ENCODE measurements around the gene SHB. TPM values are rescaled to one million over a fixed set of nuclear protein-coding genes. Genes with fewer than 3 reads are reported as not detected.

Gene SHB
- total RNA-seq, 1 experiment from 2014 or later: 29.6 TPM

- Mint-ChIP-seq H3K27ac (ENCODE audit: low read depth, unreplicated experiment) (no peak overlapping the region), H3K27me3 (ENCODE audit: insufficient read depth, unreplicated experiment) (no peaks in the 10 kb centered on the region), H3K4me1 (ENCODE audit: insufficient read depth, unreplicated experiment) (peaks cover 30% of the 10 kb centered on the region), H3K36me3 (ENCODE audit: insufficient read depth, unreplicated experiment) (no peaks in the 10 kb centered on the region), H3K4me3 (ENCODE audit: unreplicated experiment) (no peak overlapping the region), H3K9me3 (ENCODE audit: unreplicated experiment) (no peaks in the 10 kb centered on the region)
- ChIA-PET POLR2A (no interaction called here), CTCF (interaction anchor here (0.9 to 1.1 kb wide), 3 partner anchors 23 to 110 kb away, joined by 3 to 4 read pairs (median 3); no protein-coding TSS in a partner anchor)
- BruUV-seq (replicated peaks): no TSS peak
- DNase-seq (ENCODE audit: unreplicated experiment): no peak
- intact Hi-C loops (cut with micrococcal nuclease): no loop called here
- TF ChIP-seq, protein P1, sequence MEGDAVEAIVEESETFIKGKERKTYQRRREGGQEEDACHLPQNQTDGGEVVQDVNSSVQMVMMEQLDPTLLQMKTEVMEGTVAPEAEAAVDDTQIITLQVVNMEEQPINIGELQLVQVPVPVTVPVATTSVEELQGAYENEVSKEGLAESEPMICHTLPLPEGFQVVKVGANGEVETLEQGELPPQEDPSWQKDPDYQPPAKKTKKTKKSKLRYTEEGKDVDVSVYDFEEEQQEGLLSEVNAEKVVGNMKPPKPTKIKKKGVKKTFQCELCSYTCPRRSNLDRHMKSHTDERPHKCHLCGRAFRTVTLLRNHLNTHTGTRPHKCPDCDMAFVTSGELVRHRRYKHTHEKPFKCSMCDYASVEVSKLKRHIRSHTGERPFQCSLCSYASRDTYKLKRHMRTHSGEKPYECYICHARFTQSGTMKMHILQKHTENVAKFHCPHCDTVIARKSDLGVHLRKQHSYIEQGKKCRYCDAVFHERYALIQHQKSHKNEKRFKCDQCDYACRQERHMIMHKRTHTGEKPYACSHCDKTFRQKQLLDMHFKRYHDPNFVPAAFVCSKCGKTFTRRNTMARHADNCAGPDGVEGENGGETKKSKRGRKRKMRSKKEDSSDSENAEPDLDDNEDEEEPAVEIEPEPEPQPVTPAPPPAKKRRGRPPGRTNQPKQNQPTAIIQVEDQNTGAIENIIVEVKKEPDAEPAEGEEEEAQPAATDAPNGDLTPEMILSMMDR (IDR thresholded peaks at IDR 0.05; ENCODE audit: unreplicated experiment): no peak
Measured at GRCh38 chr9:38031594-38031993, 37.4 kb downstream of the SHB start.

DNA sequence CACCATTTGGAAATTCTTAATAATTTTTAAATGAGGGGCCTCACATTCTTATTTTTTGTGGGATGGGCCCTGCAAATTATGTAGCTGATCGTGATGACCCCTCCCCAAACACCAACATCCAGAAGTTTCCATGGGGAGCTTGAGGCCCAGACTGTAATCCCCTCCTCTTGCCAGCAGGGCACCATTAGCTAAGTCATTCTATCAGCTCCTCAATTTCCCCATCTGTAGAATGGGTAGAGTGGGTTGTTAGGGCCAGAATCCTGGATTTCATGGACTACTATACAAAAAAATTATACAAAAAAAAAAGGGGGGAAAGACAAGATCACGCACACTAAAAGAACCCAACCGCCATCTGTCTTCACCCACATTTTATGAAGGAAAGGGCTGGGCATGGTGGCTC lies 38.4 kb downstream of the SHB start:
- no peak for DNase-seq (ENCODE audit: unreplicated experiment)
- BruUV-seq (replicated peaks): no TSS peak
- ChIA-PET POLR2A (no interaction called here), CTCF (interaction anchor here (0.6 to 0.9 kb wide), 5 partner anchors 20 to 282 kb away, joined by 3 to 4 read pairs (median 3); no protein-coding TSS in a partner anchor)
- Mint-ChIP-seq H3K27ac (ENCODE audit: low read depth, unreplicated experiment) (no peak overlapping the region), H3K4me1 (ENCODE audit: insufficient read depth, unreplicated experiment) (peaks cover 32% of the 10 kb centered on the region), H3K27me3 (ENCODE audit: insufficient read depth, unreplicated experiment) (no peaks in the 10 kb centered on the region), H3K9me3 (ENCODE audit: unreplicated experiment) (no peaks in the 10 kb centered on the region), H3K4me3 (ENCODE audit: unreplicated experiment) (no peak overlapping the region), H3K36me3 (ENCODE audit: insufficient read depth, unreplicated experiment) (no peaks in the 10 kb centered on the region)
- TF ChIP-seq, protein P1 (IDR thresholded peaks at IDR 0.05; ENCODE audit: unreplicated experiment): no peak
- intact Hi-C loops (cut with micrococcal nuclease): no loop called here

DNA sequence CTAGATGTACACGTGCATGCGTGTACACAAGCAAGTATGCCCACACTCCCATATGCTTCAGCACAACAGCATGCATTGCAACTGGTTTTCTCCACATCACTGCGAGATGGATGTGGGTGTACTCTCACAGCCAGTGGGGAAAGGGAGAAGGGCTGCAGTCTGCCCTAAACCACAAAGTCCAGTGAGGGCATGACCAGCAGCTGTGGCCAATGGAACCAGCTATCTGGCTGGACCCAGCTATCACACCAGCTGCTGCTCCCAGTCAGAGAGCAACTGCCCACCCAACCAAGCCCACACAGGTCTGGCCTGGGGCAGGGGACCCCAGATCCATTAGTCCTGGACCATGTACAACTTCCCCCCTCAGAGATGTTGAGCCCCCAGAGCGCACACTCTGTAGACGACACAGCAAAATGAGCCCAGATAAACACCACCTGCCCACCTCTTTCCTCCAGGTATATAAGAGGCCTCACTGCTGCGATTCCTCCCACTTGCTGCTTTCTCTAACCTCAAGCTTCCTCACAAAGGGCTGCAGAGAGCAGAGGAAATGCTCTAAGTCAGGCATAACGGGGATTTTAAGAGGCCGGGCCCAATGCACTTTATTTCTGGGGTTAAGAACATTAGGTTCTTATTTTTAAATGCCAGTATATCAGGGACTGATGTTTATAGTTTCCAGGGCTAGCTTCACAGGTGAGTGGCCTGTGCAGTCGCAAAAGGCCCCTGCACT lies 39.0 kb downstream of the SHB start:
- CTCF ChIA-PET: interaction anchor here (0.6 to 0.8 kb wide), 2 partner anchors 37 to 64 kb away, joined by 3 read pairs; no protein-coding TSS in a partner anchor
- TF ChIP-seq, protein P1 (IDR thresholded peaks at IDR 0.05; ENCODE audit: unreplicated experiment): no peak
- POLR2A ChIA-PET: no interaction called here
- no peaks in the 10 kb centered on the region for H3K27me3 Mint-ChIP-seq (ENCODE audit: insufficient read depth, unreplicated experiment)
- H3K9me3 Mint-ChIP-seq (ENCODE audit: unreplicated experiment): no peaks in the 10 kb centered on the region
- BruUV-seq (replicated peaks): no TSS peak
- DNase-seq (ENCODE audit: unreplicated experiment): no peak
- peaks cover 38% of the 10 kb centered on the region for H3K4me1 Mint-ChIP-seq (ENCODE audit: insufficient read depth, unreplicated experiment)
- no peak overlapping the region for H3K27ac Mint-ChIP-seq (ENCODE audit: low read depth, unreplicated experiment)
- intact Hi-C loops (cut with micrococcal nuclease): no loop called here
- H3K36me3 Mint-ChIP-seq (ENCODE audit: insufficient read depth, unreplicated experiment): no peaks in the 10 kb centered on the region
- H3K4me3 Mint-ChIP-seq (ENCODE audit: unreplicated experiment): no peak overlapping the region

DNA sequence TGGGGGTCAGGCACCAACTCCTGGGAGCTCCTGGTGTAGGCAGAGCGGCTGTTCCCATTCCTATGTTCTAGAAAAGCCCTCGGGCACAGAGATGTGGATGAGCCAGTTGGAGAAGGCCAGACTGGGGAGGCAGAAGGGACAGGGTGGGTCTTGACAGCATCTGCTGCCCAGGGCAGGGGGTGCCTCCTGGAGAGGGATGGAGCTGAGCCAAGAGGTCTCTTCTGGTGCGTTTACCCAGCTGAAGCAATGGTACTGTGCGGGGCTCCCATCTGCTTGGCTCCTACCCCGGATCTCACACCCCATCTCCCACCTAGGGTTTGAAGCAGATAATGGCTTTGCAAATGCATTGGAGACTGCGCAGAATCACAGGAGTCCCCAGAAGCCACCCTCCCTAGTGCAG lies 41.3 kb downstream of the SHB start:
- no TSS peak for BruUV-seq (replicated peaks)
- DNase-seq (ENCODE audit: unreplicated experiment): no peak
- TF ChIP-seq, protein P1 (IDR thresholded peaks at IDR 0.05; ENCODE audit: unreplicated experiment): no peak
- Mint-ChIP-seq H3K9me3 (ENCODE audit: unreplicated experiment) (no peaks in the 10 kb centered on the region), H3K36me3 (ENCODE audit: insufficient read depth, unreplicated experiment) (peaks cover 6% of the 10 kb centered on the region), H3K4me3 (ENCODE audit: unreplicated experiment) (no peak overlapping the region), H3K4me1 (ENCODE audit: insufficient read depth, unreplicated experiment) (peaks cover 57% of the 10 kb centered on the region), H3K27ac (ENCODE audit: low read depth, unreplicated experiment) (peak overlapping the region; percentile 42), H3K27me3 (ENCODE audit: insufficient read depth, unreplicated experiment) (no peaks in the 10 kb centered on the region)
- CTCF ChIA-PET: interaction anchor here (0.5 to 5.7 kb wide), 8 partner anchors 10 to 123 kb away, joined by 3 to 48 read pairs (median 4); partner anchors contain the start of gene SHB
- POLR2A ChIA-PET: interaction anchor here (1.2 to 5.6 kb wide), 6 partner anchors 9 to 61 kb away, joined by 3 to 57 read pairs (median 16); partner anchors contain the start of gene SHB
- intact Hi-C loops (cut with micrococcal nuclease): loop anchor here (2.0 kb wide), 1 partner anchor 39 kb away; no protein-coding TSS in a partner anchor
